SU-DHL-6 (cell line): ENCODE measurements around the gene ZNF30.

Experiments
- H2AFZ ChIP-seq: fragments of 200-600 bp; sonication (generic); 2 replicates; pipeline ENCODE4 v1.6.1; 2014; ENCODE audit warnings: low read depth, mild to moderate bottlenecking, moderate library complexity, mixed read lengths, antibody characterized with exemption, low read length; ENCODE audit not compliant: severe bottlenecking
- H3F3A ChIP-seq: fragments of 200-600 bp; shearing (Covaris generic); 2 replicates; pipeline ENCODE4 v1.6.0; 2016; ENCODE audit warnings: antibody characterized with exemption, mild to moderate bottlenecking; ENCODE audit not compliant: insufficient read depth
- H3K27ac ChIP-seq: fragments of 200-600 bp; sonication (generic); 2 replicates; pipeline ENCODE4 v1.5.1; 2016; ENCODE audit warnings: low read depth, mild to moderate bottlenecking, low read length, moderate library complexity, mixed read lengths
- H3K27me3 ChIP-seq: fragments of 200-600 bp; sonication (generic), shearing (Covaris generic); 2 replicates; pipeline ENCODE4 v1.6.0; 2014; ENCODE audit warnings: mild to moderate bottlenecking, low read length
- H3K36me3 ChIP-seq: fragments of 200-600 bp; sonication (generic); 2 replicates; pipeline ENCODE4 v1.6.1; 2014; ENCODE audit warnings: mild to moderate bottlenecking, low read length, mixed read lengths
- H3K4me2 ChIP-seq: fragments of 300-600, 200-600 bp; shearing (Covaris generic), sonication (generic); 2 replicates; pipeline ENCODE4 v1.6.0; 2014; ENCODE audit warnings: low read length, low read depth, mild to moderate bottlenecking; ENCODE audit not compliant: poor library complexity, severe bottlenecking
- H3K4me3 ChIP-seq: fragments of 200-600 bp; sonication (generic); 2 replicates; pipeline ENCODE4 v1.5.1; 2014; ENCODE audit warnings: antibody characterized with exemption, low read length, mild to moderate bottlenecking, mixed read lengths; ENCODE audit not compliant: insufficient read depth, poor library complexity, severe bottlenecking
- H3K79me2 ChIP-seq: fragments of 200-600 bp; sonication (generic); 2 replicates; pipeline ENCODE4 v1.6.1; 2014; ENCODE audit warnings: mild to moderate bottlenecking, low read length, moderate library complexity; ENCODE audit not compliant: insufficient read depth
- H3K9ac ChIP-seq: fragments of 200-600 bp; sonication (generic); 2 replicates; pipeline ENCODE4 v1.7.0; 2014; ENCODE audit warnings: mild to moderate bottlenecking, low read length
- H3K9me2 ChIP-seq: fragments of 200-600 bp; sonication (generic); replicated peaks from 2 replicates; pipeline ENCODE4 v1.6.1; 2014; ENCODE audit warnings: low read length; ENCODE audit not compliant: insufficient read depth
- H3K9me3 ChIP-seq: fragments of 200-600 bp; sonication (generic); 2 replicates; pipeline ENCODE4 v1.6.1; 2014; ENCODE audit warnings: low read length, mixed read lengths; ENCODE audit not compliant: insufficient read depth
- H4K20me1 ChIP-seq: fragments of 200-600 bp; sonication (generic); 2 replicates; pipeline ENCODE4 v1.6.1; 2014; ENCODE audit warnings: low read depth, mild to moderate bottlenecking, antibody characterized with exemption, low read length, moderate library complexity, mixed read lengths
- CTCF ChIP-seq: fragments of 200-600 bp; sonication (generic); IDR thresholded peaks from one replicate; pipeline ENCODE4 v1.5.1; 2017; ENCODE audit warnings: antibody characterized with exemption, mild to moderate bottlenecking, low read length, moderate library complexity; ENCODE audit not compliant: insufficient read depth, poor library complexity, severe bottlenecking
- EZH2phosphoT487 ChIP-seq: fragments of 200-600 bp; sonication (generic), shearing (Covaris generic); conservative IDR thresholded peaks from 2 replicates; pipeline ENCODE4 v1.6.1; 2018; ENCODE audit warnings: mild to moderate bottlenecking, antibody characterized with exemption, low read length, moderate library complexity, mixed read lengths

ZNF30 gene

GRCh38 chr19:34984287-34984686 lies 57.6 kb downstream of the ZNF30 start:
- no peaks in the 10 kb centered on the region for H4K20me1 ChIP-seq
- no peaks in the 10 kb centered on the region for H3K36me3 ChIP-seq
- no peaks in the 10 kb centered on the region for H3K27me3 ChIP-seq
- H3K9me3 ChIP-seq = no peaks in the 10 kb centered on the region
- H3K4me2 ChIP-seq = no peak overlapping the region
- no peak overlapping the region for H3K4me3 ChIP-seq
- H3F3A ChIP-seq = no peaks in the 10 kb centered on the region
- H3K9me2 ChIP-seq = no peaks in the 10 kb centered on the region
- TF ChIP-seq EZH2phosphoT487 (no peak), CTCF (no peak)
- H3K79me2 ChIP-seq = no peaks in the 10 kb centered on the region
- H3K27ac ChIP-seq = no peak overlapping the region
- no peak overlapping the region for H2AFZ ChIP-seq
- no peak overlapping the region for H3K9ac ChIP-seq

GRCh38 chr19:34985249-34986022 lies 58.7 kb downstream of the ZNF30 start:
- no peaks in the 10 kb centered on the region for H3K9me2 ChIP-seq
- no peaks in the 10 kb centered on the region for H3K79me2 ChIP-seq
- no peaks in the 10 kb centered on the region for H4K20me1 ChIP-seq
- no peaks in the 10 kb centered on the region for H3K36me3 ChIP-seq
- TF ChIP-seq CTCF (no peak), EZH2phosphoT487 (no peak)
- H3K27me3 ChIP-seq = no peaks in the 10 kb centered on the region
- H3K4me2 ChIP-seq = no peak overlapping the region
- H2AFZ ChIP-seq = no peak overlapping the region
- no peaks in the 10 kb centered on the region for H3K9me3 ChIP-seq
- H3K27ac ChIP-seq = no peak overlapping the region
- no peaks in the 10 kb centered on the region for H3F3A ChIP-seq
- no peak overlapping the region for H3K4me3 ChIP-seq
- no peak overlapping the region for H3K9ac ChIP-seq

DNA sequence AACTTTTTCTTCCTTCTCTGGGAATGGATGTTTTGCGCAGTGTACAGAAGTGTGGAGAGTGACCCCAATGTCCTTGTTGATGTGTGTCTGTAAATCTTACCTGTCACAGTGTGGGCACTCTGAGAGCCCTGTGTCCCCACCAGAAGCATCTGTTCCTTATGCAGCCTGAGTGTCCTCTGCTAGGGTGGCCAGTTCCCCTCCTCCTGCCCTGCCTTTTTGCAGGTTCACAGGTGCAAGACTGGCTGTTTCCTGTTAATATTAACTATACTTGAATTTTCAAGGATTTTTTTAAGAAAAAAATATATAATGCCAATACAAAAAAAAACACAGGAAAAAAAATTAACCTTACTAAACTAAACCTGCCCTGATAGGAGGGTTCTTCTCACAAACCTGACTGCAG lies 61.4 kb downstream of the ZNF30 start:
- no peak for TF ChIP-seq EZH2phosphoT487
- TF ChIP-seq CTCF = no peak
- no peak overlapping the region for H3K27ac ChIP-seq
- no peaks in the 10 kb centered on the region for H3K79me2 ChIP-seq
- H3K36me3 ChIP-seq = no peaks in the 10 kb centered on the region
- H3K9me2 ChIP-seq = no peaks in the 10 kb centered on the region
- H3F3A ChIP-seq = no peaks in the 10 kb centered on the region
- H3K4me2 ChIP-seq = no peak overlapping the region
- no peaks in the 10 kb centered on the region for H4K20me1 ChIP-seq
- no peaks in the 10 kb centered on the region for H3K27me3 ChIP-seq
- no peaks in the 10 kb centered on the region for H3K9me3 ChIP-seq
- no peak overlapping the region for H2AFZ ChIP-seq
- H3K9ac ChIP-seq = no peak overlapping the region
- no peak overlapping the region for H3K4me3 ChIP-seq
